ENCODE measurements around the gene LGI1. TPM values are rescaled to one million over a fixed set of nuclear protein-coding genes. Genes with fewer than 3 reads are reported as not detected.

LGI1 gene
- total and polyA plus RNA-seq, 2 of the 8 experiments (the other 6 are each of a cell fraction or from before 2014, with no cell fraction given) = 0.15 TPM; not detected in 1

- TF ChIP-seq FOSL1 (IDR thresholded peaks at IDR 0.05; ENCODE audit: insufficient read depth, low read depth, low read length) (no peak), EZH2 (IDR thresholded peaks at IDR 0.05; ENCODE audit: low read depth, low read length, severe bottlenecking) (no peak), BRCA1 (IDR thresholded peaks at IDR 0.05; ENCODE audit: low read depth, low read length) (no peak), YY1 (IDR thresholded peaks at IDR 0.05; ENCODE audit: low read depth, low read length) (no peak), CEBPB (IDR thresholded peaks at IDR 0.05; ENCODE audit: low read depth, low read length) (no peak), BACH1 (IDR thresholded peaks at IDR 0.05; ENCODE audit: low read length) (no peak), MAFK (IDR thresholded peaks at IDR 0.05; ENCODE audit: low read depth, low read length) (no peak), POLR2A (IDR thresholded peaks at IDR 0.05; ENCODE audit: control extremely low read depth in 1 of 2, low read depth in 2 of 2, low read length in 2 of 2) (no peak), CTBP2 (IDR thresholded peaks at IDR 0.05; ENCODE audit: borderline replicate concordance, insufficient read depth, insufficient read length, low read length) (no peak), GTF2F1 (IDR thresholded peaks at IDR 0.05; ENCODE audit: borderline replicate concordance, low read depth, low read length) (no peak)
- TF ChIP-seq, protein P1, sequence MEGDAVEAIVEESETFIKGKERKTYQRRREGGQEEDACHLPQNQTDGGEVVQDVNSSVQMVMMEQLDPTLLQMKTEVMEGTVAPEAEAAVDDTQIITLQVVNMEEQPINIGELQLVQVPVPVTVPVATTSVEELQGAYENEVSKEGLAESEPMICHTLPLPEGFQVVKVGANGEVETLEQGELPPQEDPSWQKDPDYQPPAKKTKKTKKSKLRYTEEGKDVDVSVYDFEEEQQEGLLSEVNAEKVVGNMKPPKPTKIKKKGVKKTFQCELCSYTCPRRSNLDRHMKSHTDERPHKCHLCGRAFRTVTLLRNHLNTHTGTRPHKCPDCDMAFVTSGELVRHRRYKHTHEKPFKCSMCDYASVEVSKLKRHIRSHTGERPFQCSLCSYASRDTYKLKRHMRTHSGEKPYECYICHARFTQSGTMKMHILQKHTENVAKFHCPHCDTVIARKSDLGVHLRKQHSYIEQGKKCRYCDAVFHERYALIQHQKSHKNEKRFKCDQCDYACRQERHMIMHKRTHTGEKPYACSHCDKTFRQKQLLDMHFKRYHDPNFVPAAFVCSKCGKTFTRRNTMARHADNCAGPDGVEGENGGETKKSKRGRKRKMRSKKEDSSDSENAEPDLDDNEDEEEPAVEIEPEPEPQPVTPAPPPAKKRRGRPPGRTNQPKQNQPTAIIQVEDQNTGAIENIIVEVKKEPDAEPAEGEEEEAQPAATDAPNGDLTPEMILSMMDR (IDR thresholded peaks at IDR 0.05; ENCODE audit: control extremely low read depth in 1 of 3, insufficient read depth in 1 of 3, low read depth in 1 of 3, low read length in 3 of 3) = no peak
- no peak overlapping the region for H3K4me2 ChIP-seq (ENCODE audit: insufficient read depth in 1 of 2, low read depth in 2 of 2, low read length in 2 of 2)
- no peaks in the 10 kb centered on the region for H3K79me2 ChIP-seq (ENCODE audit: control insufficient read depth in 1 of 2, insufficient read depth in 2 of 2, low read length in 2 of 2)
Measured at GRCh38 chr10:93788413-93789208, 30.9 kb downstream of the LGI1 start.

More at GRCh38 chr10:93788413-93789208, 30.9 kb downstream of the LGI1 start:
- Histone ChIP-seq H2BK5ac (ENCODE audit: low read depth, low read length) (no peak overlapping the region), H3K4me1 (replicated peaks in 1 of 4; ENCODE audit: control insufficient read depth in 3 of 4, insufficient read depth in 4 of 4, low read length in 3 of 4) (peaks cover 0 to 11% (median 5%) of the 10 kb centered on the region in 4 experiments; a peak in 3 of 7 replicates), H3K4ac (replicated peaks; ENCODE audit: insufficient read length, low read depth, low read length) (no peak overlapping the region), H2AK5ac (ENCODE audit: low read depth, low read length) (no peak overlapping the region), H3K14ac (ENCODE audit: insufficient read length) (no peak overlapping the region), H3K27me3 (replicated peaks in 1 of 4; ENCODE audit: control insufficient read depth in 3 of 4, extremely low read depth in 1 of 4, insufficient read depth in 3 of 4, low read length in 3 of 4) (no peaks in the 10 kb centered on the region), H2BK15ac (ENCODE audit: low read length) (no peak overlapping the region; the same call in 1 of the 2 replicates), H3K79me1 (ENCODE audit: low read depth, low read length) (no peaks in the 10 kb centered on the region), H4K5ac (ENCODE audit: insufficient read length, low read depth, low read length) (no peak overlapping the region), H3K36me3 (ENCODE audit: control insufficient read depth in 2 of 4, insufficient read depth in 4 of 4, low read length in 3 of 4) (no peaks in the 10 kb centered on the region), H3K9me3 (ENCODE audit: insufficient read depth in 2 of 2, low read depth in 1 of 2, low read length in 1 of 2) (no peaks in the 10 kb centered on the region), H3K23me2 (ENCODE audit: low read depth, low read length) (no peaks in the 10 kb centered on the region), H2BK20ac (ENCODE audit: low read length) (no peak overlapping the region), H4K91ac (replicated peaks; ENCODE audit: insufficient read length, low read length) (no peak overlapping the region), H3K23ac (ENCODE audit: insufficient read length) (no peak overlapping the region), H3K9ac (replicated peaks in 1 of 4; ENCODE audit: extremely low read depth in 1 of 4, low read depth in 3 of 4, low read length in 3 of 4) (no peak overlapping the region), H4K8ac (ENCODE audit: extremely low read depth, insufficient read depth, low read length) (no peak overlapping the region), H2AFZ (ENCODE audit: low read length) (no peak overlapping the region), H3K27ac (ENCODE audit: low read depth, low read length) (no peak overlapping the region), H4K20me1 (replicated peaks in 1 of 2; ENCODE audit: control insufficient read depth in 1 of 2, insufficient read depth in 2 of 2, low read length in 2 of 2) (no peaks in the 10 kb centered on the region), H3K56ac (replicated peaks; ENCODE audit: insufficient read length, low read depth, low read length) (no peak overlapping the region), H3K4me3 (ENCODE audit: extremely low read depth in 1 of 4, insufficient read depth in 2 of 4, low read depth in 3 of 4, low read length in 4 of 4) (no peak overlapping the region), H3K18ac (ENCODE audit: extremely low read depth, low read length) (no peak overlapping the region), H2BK120ac (replicated peaks; ENCODE audit: low read depth, low read length) (no peak overlapping the region), H2BK12ac (ENCODE audit: low read depth, low read length) (no peak overlapping the region)
- FAIRE-seq (no peak), DNase-seq (ENCODE audit: low read depth in 1 of 2, low spot score in 2 of 2) (no peak)
- CTCF ChIA-PET (ENCODE audit: partially characterized antibody) = interaction anchor here (0.8 to 5.7 kb wide), 4 partner anchors 10 to 537 kb away, joined by 3 to 35 read pairs (median 5); no protein-coding TSS in a partner anchor
- 96% methylated on average over 3 of the region's 3 CpGs; no CpG with 5 or more reads in 1 of the 2 experiments for WGBS, 2 experiments (ENCODE audit: extremely low coverage in 1 of 2, insufficient coverage in 1 of 2, insufficient read length in 1 of 2, insufficient replicate concordance in 2 of 2, low coverage in 1 of 2, low lambda C conversion rate in 2 of 2, missing lambda C conversion rate in 1 of 2)
- POLR2A ChIA-PET (ENCODE audit: partially characterized antibody) = no interaction called here
